ENCODE measurements around the gene LMBRD2.

GRCh38 chr5:36164461-36164860 is 12.8 kb upstream of the LMBRD2 start:
- TF ChIP-seq CTCF (IDR thresholded peaks at IDR 0.05) (no peak), POLR2A (IDR thresholded peaks at IDR 0.05) (no peak), POLR2AphosphoS5 (IDR thresholded peaks at IDR 0.05) (no peak)

Data from sigmoid colon (tissue), 4 donors.